HG02678 (cell line): ENCODE measurements around the gene UCK2.
A peak's percentile ranks its signal among the peaks of the same experiment; 100 is the strongest.
"Not testable (repeated sequence)": the region's sequence is repeated elsewhere in the genome, so short reads cannot be mapped to it uniquely, and the experiment has no call there.

Source experiments
- ATAC-seq: cut with Tn5 transposase; IDR thresholded peaks from one replicate; pipeline ENCODE4 v1.9.1; 2021; ENCODE audit warnings: mild to moderate bottlenecking, moderate library complexity; ENCODE audit not compliant: unreplicated experiment

Gene UCK2

DNA sequence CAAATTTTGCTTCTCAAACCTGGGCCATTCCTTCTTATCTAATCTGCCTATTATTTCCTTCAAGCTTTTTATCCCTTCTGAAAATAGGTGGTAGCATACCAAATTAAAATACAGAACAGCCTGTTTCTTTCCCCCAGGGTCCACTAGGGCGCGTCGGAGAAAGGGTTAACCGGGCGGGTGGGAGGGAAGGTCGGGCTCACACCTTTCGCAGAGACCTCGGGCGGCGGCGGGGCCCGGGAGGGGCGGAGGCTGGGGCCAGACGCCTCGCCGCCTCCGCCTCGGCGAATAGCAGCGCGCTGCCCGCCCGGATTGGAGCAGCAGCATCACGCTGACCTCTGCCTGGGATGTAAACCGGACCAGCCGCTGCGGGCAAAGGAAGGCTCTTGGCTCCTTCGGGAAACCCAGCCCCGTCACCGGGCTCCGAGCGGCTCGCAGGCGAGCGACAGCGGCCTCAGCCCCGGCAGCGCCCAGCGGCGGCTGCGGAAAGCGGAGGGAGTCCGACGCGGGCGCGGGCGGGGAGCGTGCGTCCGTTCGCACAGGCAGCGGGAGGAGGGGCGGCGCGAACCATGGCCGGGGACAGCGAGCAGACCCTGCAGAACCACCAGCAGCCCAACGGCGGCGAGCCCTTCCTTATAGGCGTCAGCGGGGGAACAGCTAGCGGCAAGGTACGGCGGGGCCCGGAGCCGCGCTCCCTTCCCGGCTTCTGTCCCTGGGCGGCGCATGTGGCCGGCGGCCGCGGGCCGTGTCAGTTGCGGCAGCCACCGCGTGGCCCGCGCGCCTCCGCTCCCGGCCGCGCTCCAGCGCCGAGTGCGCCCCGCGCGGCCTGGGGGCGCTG lies at the start of gene UCK2:
Gene UCK2, plus strand, starts transcription at position 347 of the 835 bp plus-strand sequence. Its CDS starts 220 bp downstream, at position 567.
- peak; percentile 70 for ATAC-seq

DNA sequence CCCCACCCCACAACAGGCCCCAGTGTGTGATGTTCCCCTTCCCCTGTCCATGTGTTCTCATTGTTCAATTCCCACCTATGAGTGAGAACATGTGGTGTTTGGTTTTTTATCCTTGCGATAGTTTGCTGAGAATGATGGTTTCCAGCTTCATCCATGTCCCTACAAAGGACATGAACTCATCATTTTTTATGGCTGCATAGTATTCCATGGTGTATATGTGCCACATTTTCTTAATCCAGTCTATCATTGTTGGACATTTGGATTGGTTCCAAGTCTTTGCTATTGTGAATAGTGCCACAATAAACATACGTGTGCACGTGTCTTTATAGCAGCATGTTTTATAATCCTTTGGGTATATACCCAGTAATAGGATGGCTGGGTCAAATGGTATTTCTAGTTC lies 49.2 kb upstream of the UCK2 start:
- not testable (repeated sequence) for ATAC-seq

DNA sequence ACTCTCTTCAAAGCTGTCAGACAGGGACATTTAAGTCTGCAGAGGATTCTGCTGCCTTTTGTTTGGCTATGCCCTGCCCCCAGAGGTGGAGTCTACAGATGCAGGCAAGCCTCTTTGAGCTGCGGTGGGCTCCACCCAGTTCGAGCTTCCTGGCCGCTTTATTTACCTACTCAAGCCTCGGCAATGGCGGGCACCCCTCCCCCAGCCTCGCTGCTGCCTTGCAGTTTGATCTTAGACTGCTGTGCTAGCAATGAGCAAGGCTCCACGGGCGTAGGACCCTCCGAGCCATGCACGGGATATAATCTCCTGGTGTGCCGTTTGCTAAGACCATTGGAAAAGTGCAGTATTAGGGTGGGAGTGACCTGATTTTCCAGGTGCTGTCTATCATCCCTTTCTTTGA lies 43.9 kb upstream of the UCK2 start:
- not testable (repeated sequence) for ATAC-seq

DNA sequence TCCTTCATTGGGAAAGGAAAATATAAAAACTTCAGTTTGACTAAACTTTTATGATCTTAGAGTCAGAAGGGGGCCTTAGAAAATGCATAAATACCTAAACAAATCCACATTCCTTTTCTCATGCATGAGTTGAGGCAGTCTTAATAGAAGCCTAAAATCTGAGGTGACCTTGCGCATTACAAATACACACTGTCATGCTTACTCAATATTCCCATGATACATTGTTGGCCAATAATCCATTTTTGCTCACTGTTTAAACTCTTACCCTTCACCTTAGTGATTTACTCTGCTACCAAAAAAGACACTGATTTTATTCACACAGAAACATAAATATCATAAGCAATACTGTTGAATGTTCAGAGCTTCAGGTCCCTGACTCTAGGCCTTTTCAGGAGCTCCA lies 39.7 kb upstream of the UCK2 start:
- no peak for ATAC-seq

- no peak for ATAC-seq
Observed at GRCh38 chr1:165793951-165794350, 33.5 kb upstream of the UCK2 start.

DNA sequence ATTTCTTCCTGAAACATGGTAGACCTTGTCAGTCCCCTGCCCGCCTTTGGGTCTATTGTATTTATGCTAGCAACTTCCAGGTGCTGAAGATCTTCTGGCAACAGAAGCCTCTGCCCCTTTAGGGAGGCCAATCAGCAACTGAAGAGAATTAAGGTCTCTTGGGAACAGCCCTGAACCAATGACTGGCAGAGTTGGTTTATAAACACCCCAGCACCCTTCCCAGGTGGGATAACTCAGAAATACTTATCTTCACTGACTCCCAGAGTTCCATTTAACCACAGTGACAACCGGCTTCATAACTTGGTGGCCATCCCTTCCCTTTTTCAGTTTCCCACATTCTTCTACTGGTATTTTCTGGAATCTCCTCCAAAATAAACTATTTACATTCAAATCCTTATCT lies 31.5 kb upstream of the UCK2 start:
- no peak for ATAC-seq

- no peak for ATAC-seq
Observed at GRCh38 chr1:165799387-165799786, 28.0 kb upstream of the UCK2 start.

DNA sequence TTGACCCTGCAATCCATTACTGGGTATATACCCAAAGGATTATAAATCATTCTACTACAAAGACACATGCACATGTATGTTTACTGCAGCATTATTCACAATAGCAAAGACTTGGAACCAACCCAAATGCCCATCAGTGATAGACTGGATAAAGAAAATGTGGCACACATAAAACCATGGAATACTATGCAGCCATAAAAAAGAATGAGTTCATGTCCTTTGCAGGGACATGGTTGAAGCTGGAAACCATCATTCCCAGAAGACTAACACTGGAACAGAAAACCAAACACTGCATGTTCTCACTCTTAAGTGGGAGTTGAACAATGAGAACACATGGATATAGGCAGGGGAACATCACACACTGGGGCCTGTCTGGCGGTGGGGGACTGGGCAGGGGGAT lies 22.9 kb upstream of the UCK2 start:
- not testable (repeated sequence) for ATAC-seq

- ATAC-seq = no peak
Observed at GRCh38 chr1:165807613-165808012, 19.8 kb upstream of the UCK2 start.

- no peak for ATAC-seq
Observed at GRCh38 chr1:165815725-165816124, 11.7 kb upstream of the UCK2 start.

- ATAC-seq = no peak
Observed at GRCh38 chr1:165816157-165816556, 11.3 kb upstream of the UCK2 start.

DNA sequence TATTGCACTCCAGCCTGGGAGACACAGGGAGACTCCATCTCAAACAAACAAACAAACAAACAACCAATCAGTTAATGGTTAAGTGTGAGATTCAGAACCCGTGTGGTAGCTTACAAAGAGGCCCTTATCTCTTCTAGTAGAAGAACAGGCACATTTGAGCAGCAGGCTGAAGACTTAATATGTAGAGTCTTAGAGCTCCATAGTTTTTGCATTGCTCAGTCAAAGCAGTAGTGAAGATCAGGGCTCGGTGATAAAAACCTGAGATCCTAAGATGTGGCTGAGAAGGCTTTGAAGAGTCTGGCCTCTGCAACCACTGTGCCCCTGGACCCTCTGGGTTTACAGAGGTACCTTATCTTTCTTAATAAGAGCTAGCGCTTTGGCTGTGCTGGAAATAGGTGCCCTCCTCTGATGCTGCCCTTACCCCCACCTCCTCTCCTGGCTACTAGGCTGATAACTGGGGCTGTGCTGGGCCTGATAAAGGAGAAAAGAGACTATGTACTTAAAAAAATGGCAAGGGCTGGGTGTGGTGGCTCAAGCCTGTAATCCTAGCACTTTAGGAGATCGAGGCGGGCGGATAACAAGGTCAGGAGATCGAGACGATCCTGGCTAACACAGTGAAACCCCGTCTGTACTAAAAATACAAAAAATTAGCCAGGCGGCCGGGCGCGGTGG lies 10.5 kb upstream of the UCK2 start:
- ATAC-seq = no peak

- no peak for ATAC-seq
Observed at GRCh38 chr1:165823552-165824268, 3.7 kb upstream of the UCK2 start.

DNA sequence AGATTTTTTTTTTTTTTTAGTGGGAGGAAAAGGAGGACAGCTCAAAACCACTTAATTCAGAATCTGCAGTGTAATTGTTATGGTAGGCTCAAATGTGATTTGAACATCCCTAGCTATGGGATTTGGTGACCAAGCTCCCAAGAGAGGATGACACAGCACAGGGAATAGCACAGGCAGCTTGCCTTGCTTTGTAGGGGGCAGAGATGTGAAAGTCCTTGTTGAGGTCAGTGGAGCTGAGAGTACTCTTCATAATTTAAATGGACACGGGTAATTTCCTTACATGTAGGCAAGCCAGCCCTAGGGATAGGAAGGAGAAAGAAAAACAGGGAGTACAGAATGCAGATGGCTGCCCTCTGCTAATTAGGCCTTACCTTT lies 3.2 kb upstream of the UCK2 start:
- ATAC-seq = no peak

GRCh38 chr1:165826565-165827267 lies 698 bp upstream of the UCK2 start:
- ATAC-seq = no peak

DNA sequence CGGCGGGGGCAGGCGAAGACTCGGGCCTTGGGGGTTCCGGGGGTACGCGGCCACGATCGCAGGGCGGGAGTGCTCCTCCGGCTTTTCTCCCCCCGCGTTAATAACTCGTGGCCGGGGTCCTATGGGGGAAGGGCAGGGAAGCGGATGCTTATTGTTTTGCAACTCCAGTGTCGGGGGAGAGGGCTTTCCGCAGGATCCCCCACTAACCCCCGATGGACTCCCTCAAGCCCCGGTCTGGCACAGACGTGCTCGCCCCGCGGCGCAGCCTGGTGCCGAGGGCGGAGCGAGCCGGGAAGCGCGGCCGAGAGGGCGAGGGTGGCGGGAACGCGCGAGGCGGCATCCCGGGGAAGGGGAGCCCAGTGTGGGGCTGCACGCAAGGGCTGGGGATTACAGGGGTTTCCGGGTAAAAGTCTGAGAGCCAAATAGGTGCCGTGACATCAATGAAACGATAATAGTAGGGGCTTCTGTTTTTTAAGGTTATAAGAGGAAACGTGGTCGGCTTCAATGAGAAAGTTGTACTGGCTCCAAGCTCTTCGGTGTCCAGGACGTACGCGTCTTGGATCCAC lies 772 bp downstream of the UCK2 start:
- peak; percentile 39 for ATAC-seq

DNA sequence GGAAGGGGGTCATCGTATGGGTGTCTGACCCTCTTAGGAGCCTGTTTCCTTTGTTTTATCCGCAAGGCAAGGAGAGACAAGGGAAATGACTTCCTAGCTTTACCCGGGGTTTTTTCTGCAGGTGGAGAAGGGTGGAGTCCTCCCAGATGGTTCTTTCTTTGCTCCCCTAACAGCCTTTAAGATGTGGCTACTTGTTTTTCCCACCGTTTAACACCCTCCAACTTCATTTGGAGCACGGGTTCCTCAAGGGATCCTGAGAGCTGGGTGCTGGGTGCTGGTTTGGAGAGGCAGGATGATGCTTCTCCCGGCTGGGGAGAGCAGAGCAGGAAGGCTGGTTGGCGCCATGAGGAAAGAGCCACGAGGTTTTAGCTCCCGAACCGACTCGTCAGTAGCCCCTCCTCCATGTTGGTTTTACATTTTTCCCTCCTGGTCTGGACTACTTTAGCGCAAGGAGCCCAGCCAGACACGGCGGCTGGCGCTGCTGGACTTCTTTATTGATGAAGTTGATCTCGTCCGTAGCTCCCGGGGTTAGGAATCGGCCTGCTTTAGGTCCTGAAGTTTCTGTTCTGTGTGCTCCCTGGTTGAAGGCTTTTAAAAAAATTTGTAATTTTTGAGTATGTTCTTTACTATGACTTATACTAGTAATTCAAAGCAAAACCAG lies 1.4 kb downstream of the UCK2 start:
- peak; percentile 1 for ATAC-seq

- no peak for ATAC-seq
Observed at GRCh38 chr1:165829888-165830287, 2.5 kb downstream of the UCK2 start.

- no peak for ATAC-seq
Observed at GRCh38 chr1:165831146-165831545, 3.7 kb downstream of the UCK2 start.

DNA sequence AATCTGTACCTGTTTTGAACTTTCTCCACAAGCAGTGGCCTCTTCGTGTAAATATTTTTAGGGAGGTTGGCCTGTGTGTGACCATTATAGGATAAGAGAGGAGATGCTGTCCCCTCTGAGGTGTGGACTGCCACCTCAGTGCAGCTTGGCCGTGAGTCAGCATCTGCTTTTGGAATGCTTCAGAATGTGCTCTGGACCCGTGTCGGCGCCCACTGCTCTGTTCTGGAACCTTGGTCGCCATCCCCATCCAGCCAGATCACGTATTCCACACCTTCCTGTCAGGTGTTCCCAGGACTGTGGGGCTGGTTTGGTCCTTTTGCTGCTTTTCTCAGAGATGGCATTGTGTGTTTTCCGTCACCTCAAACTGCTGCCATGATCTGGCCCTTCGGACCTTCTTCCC lies 5.5 kb downstream of the UCK2 start:
- ATAC-seq = no peak
